GOT3 (cell line): ENCODE results near the gene FAM25A.
"Not testable (repeated sequence)": the region's sequence is repeated elsewhere in the genome, so short reads cannot be mapped to it uniquely, and the experiment has no call there.

ENCODE experiments used
- DNase-seq: peaks from one replicate; lab custom pipeline; 2025; ENCODE audit warnings: mixed read lengths; lab: John Stamatoyannopoulos, UW

The FAM25A gene

GRCh38 chr10:87013528-87013927 lies 6.6 kb upstream of the FAM25A start:
- not testable (repeated sequence) for DNase-seq

- not testable (repeated sequence) for DNase-seq
These were observed 4.9 kb upstream of the FAM25A start for GRCh38 chr10:87014986-87015716.

- DNase-seq = not testable (repeated sequence)
These were observed 2.0 kb upstream of the FAM25A start for GRCh38 chr10:87018127-87018526.

GRCh38 chr10:87019066-87019465 lies 1.0 kb upstream of the FAM25A start:
- not testable (repeated sequence) for DNase-seq

DNA sequence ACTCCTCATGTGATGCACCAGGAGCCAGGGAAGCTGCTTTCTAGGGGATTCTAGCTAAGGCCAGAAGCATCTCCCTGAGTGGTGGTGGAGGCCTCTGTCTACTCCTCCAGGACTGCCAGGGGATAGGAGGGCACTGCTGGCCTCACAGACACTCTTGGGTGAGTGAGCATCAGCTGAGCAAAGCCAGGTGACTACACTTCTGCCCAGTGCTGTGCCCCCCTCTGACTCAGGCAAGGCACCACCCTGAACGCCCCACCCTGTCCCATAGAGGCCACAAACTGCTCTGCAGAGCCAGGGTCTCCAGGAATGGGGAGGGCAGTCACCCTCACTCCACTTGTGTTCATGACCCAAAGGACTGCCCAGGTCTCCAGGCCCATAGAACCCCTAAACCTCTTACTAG lies 590 bp upstream of the FAM25A start:
- not testable (repeated sequence) for DNase-seq

GRCh38 chr10:87025285-87025958 lies 5.3 kb downstream of the FAM25A start:
- not testable (repeated sequence) for DNase-seq

DNA sequence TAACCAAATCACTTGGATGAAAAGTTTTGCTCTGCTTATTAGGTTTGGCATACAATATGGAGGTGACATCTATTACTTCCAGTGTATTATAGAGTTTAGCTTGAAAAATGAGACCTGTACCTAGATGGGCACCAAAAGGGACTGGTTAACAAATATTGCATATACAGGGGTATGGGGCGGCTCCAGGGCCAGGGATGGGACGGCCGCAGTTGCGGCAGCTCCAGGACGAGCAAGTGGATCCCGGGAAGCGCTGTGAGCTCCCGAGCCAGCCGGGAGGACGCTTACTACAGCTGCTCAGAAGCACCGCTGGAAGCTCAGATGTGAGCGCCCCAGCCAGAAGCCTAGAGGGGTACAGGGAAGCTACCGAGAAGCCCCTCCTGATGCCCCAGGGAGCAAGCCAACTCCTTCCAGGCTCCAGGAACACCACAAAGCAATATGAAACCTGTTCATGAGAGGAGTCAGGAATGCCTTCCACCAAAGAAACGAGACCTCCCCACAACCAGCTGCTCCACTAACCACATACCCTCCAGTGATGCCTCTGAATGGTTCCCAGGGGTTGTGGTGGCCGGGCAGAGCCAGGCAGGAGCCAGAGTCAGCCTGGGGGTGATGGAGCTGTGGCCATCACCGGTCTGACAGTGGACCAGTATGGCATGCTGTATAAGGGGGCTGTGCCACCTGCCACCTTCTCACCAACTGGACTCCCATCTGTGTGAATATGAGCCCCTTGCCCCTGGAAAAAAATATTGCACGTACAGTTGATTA lies 6.8 kb downstream of the FAM25A start:
- not testable (repeated sequence) for DNase-seq

DNA sequence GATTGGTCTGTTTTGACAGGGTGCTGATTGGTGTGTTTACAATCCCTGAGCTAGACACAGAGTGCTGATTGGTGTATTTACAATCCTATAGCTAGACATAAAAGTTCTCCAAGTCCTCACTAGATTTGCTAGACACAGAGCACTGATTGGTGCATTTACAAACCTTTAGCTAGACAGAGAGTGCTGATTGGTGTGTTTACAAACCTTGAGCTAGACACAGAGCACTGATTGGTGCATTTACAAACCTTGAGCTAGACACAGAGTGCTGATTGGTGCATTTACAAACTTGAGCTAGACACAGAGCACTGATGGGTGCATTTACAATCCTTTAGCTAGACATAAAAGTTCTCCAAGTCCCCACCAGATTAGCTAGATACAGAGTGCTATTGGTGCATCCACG lies 10.3 kb downstream of the FAM25A start:
- DNase-seq = not testable (repeated sequence)

DNA sequence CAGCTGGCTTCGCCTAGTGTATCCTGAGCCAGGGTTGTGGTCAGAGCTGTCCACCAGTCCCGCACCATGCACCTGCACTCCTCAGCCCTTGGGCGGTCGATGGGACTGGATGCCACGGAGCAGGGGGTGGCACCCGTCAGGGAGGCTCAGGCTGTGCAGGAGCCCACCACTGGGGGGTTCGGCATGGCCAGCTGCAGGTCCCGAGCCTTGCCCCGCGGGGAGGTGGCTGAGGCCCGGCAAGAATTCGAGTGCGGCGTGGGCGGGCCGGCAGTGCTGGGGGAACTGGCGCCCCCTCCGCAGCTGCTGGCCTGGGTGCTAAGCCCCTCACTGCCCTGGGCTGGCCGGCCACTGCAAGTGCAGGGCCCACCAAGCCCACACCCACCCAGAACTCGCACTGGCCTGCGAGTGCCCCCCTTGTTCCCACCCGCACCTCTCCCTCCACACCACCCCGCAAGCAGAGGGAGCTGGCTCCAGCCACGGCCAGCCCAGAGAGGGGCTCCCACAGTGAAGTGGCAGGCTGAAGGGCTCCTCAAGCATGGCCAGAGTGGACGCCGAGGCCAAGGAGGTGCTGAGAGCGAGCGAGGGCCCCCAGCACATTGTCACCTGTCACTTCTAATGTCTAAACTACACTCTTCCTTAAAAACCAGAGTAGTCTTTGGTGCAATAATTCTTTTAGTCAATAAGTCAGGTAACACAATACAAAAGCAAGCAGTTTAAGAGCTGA lies 11.0 kb downstream of the FAM25A start:
- no peak for DNase-seq

- DNase-seq = no peak
These were observed 16.5 kb downstream of the FAM25A start for GRCh38 chr10:87036623-87037022.

DNA sequence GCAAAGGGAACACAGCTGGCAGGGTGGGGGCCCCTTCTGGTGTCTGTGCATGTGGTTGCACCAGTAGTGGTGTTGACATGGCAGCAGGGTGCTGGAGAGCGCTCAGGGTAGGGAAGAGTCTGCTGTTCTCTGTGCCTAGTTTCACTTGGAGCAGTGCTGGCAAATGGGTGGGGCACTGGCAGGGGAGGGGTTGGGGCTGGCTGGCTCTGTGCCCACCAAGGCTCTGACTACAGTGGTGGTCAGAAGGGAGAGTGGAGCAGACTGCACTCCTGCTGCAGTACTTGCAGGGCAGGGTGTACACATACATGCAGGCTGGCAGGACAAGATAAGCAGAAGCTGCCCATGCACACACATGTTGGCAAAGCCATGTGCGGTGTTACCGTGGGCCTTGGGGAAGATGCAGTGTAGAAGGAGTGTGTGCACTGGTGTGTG lies 18.2 kb downstream of the FAM25A start:
- DNase-seq = no peak

DNA sequence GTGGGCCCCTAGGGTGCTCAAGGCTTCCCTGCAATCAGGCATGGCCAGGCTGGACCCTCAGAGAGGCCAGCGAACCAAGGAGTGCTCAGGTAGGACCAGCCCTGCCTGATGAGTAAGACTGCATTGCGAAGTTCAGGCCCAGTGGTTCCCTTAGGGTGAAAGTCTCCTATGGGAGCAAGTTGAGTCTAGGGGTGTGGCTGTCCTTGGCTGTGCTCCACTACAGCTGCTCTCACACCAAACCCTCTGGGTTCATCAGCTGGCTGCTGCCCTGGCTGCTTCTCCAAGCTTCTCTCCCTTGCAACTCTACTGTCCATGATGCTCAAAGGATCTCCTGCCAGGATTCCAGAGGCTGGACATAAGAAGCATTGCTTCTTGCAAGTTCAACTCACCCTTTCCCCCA lies 18.7 kb downstream of the FAM25A start:
- DNase-seq = no peak

- not testable (repeated sequence) for DNase-seq
These were observed 23.5 kb downstream of the FAM25A start for GRCh38 chr10:87043579-87043978.

DNA sequence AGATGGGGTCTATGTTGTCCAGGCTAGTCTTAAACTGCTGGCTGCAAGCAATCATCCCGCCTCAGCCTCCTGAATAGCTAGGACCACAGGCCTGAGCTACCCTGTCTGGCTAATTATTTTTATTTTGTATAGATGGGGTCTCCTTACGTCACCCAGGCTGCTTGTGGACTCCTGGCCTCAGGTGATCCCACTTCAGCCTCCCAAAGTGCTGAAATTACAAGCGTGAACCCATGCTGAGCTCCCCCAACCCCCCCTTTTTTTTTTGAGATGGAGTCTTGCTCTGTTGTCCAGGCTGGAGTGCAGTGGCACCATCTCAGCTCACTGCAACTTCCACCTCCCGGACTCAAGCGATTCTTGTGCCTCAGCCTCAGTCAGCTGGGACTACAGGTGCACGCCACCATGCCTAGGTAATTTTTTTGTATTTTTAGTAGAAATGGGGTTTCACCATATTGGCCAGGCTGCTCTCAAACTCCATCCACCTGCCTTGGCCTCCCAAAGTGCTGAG lies 25.4 kb downstream of the FAM25A start:
- DNase-seq = no peak

DNA sequence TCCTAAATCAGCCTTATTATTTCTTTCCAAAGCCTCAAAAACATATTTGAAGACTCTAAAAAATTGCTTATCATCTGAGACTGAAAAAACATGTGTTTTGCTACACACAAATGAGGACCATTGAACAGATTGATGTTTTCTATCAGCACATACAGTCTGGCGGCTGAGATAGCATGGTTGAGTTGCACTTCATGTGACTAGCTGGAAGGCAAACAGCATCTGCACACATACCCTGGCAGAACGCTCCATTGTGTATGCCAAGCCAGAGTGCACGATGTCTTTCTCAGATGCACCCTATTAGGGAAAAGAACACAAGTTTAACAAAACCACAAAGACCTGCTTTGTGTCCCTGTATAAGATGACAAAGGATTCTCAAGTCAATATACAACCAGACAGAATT lies 33.0 kb downstream of the FAM25A start:
- DNase-seq = no peak

GRCh38 chr10:87053577-87054181 lies 33.6 kb downstream of the FAM25A start:
- DNase-seq = no peak

- DNase-seq = no peak
These were observed 34.5 kb downstream of the FAM25A start for GRCh38 chr10:87054373-87055295.

GRCh38 chr10:87058171-87058570 lies 38.1 kb downstream of the FAM25A start:
- no peak for DNase-seq

DNA sequence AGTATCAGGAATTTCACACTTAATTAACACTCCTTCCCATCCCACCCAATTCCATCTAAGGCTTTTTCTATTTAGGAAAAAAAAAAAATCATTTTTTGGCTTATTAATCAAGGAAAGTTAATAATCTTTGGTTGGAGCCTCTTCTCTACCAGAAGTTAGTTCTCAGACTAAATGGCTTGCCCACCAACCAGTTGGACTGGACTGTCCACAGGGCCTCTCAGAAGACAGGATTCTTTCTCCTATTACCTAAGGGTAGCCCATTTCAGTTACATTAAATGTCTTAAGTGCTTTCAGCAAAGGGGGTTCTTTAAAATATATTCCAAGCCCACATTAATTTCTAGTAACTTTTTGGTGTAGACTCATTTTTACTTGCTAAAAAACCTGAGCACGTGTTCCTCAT lies 39.3 kb downstream of the FAM25A start:
- DNase-seq = no peak

GRCh38 chr10:87060280-87060928 lies 40.3 kb downstream of the FAM25A start:
- DNase-seq = no peak
